Mucosa of stomach (tissue), 1 donor: ENCODE results near the gene TENT5C.
"Not testable (repeated sequence)": the region's sequence is repeated elsewhere in the genome, so short reads cannot be mapped to it uniquely, and the experiment has no call there.

ENCODE experiments used
- H3K27me3 ChIP-seq: one replicate; pipeline ENCODE4 v1.7.0; 2013; ENCODE audit warnings: mild to moderate bottlenecking, low read length; ENCODE audit not compliant: control insufficient read depth, insufficient read depth
- H3K36me3 ChIP-seq: one replicate; pipeline ENCODE4 v1.7.0; 2013; ENCODE audit warnings: low read length; ENCODE audit not compliant: control insufficient read depth, insufficient read depth
- H3K4me1 ChIP-seq: one replicate; pipeline ENCODE4 v1.7.0; 2013; ENCODE audit warnings: mild to moderate bottlenecking, low read length; ENCODE audit not compliant: control insufficient read depth, insufficient read depth
- H3K4me3 ChIP-seq: one replicate; pipeline ENCODE4 v1.7.0; 2013; ENCODE audit warnings: low read length
- H3K9ac ChIP-seq: one replicate; pipeline ENCODE4 v1.7.0; 2013; ENCODE audit warnings: mild to moderate bottlenecking, low read length, moderate library complexity
- H3K9me3 ChIP-seq: one replicate; pipeline ENCODE4 v1.7.0; 2013; ENCODE audit warnings: mild to moderate bottlenecking, low read length, moderate library complexity; ENCODE audit not compliant: control insufficient read depth
- donor health status: Pancreatic carcinoma.

The TENT5C gene

DNA sequence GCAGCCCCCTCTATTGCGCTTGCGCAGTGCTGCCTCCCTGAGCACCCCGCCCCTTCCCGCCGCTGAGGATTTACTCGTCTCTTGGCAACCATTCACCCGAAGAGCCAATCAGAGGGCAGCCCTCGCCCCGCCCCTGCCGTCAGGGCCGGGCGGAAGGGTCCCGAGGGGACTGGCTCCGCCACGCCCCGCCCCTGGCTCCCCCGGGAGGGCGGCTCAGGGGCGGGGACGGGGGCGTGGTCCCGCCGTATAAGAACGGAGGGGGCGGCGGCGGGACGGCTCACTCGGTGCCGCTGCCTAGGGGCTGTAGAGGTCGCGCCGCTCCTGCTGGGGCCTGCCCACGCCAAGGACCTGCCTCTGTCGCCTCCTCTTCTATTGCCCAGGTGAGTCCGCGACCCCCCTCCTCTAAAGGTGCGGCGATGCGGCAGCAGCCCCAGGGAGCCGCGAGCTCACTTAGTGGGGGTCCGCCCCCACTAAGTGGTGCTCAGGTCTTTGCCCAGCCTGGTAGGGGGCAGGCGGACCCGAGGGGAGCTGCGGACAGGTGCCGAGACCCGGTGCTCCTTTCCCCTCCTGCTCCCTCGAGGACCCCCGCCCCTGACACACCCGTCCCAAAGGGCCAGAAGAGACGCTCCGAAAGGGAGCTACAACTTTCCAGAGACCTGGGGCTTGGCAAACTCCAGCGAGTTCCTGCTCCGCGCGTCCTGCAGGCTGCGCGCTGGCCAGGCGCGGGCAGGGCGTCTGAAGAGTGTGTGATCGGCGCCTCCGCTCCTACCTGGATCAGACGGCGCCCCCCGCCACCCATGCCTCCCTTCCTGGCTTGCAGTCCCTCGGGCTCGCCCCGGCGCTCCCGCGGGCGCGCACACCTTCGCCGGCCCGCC is at the start of gene TENT5C:
Gene TENT5C, plus strand, starts transcription at position 275 of the 875 bp plus-strand sequence. CDS start 16,821 bp downstream, outside the sequence.
- no peaks in the 10 kb centered on the region for H3K9me3 ChIP-seq
- peak within 1 kb of the TSS; percentile 80 for H3K4me3 ChIP-seq
- no peaks in the 10 kb centered on the region for H3K36me3 ChIP-seq
- H3K9ac ChIP-seq: peak within 1 kb of the TSS; percentile 90
- peaks cover 30% of the 10 kb centered on the region for H3K4me1 ChIP-seq
- no peaks in the 10 kb centered on the region for H3K27me3 ChIP-seq

DNA sequence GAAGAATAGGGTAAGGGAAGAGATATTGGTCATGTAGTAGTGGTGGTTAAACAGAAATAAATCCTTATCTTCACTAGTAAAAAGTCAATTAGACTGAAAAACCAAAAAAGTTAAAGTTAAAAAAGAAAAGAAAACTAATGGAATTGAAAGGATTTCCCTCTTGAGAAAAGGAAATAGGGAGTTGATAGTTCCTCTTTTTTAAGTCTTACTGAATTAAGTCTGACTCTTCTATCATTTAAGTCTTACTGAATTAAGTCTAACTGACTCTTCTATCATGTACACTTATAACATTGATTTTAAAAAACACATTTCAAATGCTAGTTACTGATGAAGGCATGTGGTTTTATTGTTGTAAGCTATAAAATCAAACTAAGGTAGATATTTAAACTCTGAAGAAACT is 49.5 kb upstream of the TENT5C start:
- H3K36me3 ChIP-seq: no peaks in the 10 kb centered on the region
- H3K4me1 ChIP-seq: no peaks in the 10 kb centered on the region
- H3K9ac ChIP-seq: no peak overlapping the region
- no peaks in the 10 kb centered on the region for H3K9me3 ChIP-seq
- no peaks in the 10 kb centered on the region for H3K27me3 ChIP-seq
- no peak overlapping the region for H3K4me3 ChIP-seq

DNA sequence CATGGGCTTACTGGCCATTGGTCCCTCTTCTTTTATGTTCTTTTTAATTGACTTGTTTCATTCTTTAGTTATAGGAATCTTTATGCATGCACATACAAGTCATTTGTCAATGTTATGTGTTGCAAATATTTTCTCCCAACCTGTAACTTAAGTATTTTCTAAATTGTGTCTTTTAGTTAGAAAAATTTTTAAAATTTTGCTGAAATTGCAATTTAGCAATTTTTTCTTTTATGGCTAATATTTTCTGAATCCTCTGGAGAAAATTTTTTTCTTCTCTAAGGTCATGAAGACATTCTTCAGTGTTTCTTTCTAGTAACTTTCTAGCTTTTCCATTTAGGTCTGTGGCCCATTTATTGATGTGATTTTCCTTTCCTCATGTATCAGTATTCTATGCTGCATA is 48.9 kb upstream of the TENT5C start:
- no peaks in the 10 kb centered on the region for H3K9me3 ChIP-seq
- no peaks in the 10 kb centered on the region for H3K36me3 ChIP-seq
- peaks cover 6% of the 10 kb centered on the region for H3K4me1 ChIP-seq
- no peak overlapping the region for H3K4me3 ChIP-seq
- no peaks in the 10 kb centered on the region for H3K27me3 ChIP-seq
- no peak overlapping the region for H3K9ac ChIP-seq

DNA sequence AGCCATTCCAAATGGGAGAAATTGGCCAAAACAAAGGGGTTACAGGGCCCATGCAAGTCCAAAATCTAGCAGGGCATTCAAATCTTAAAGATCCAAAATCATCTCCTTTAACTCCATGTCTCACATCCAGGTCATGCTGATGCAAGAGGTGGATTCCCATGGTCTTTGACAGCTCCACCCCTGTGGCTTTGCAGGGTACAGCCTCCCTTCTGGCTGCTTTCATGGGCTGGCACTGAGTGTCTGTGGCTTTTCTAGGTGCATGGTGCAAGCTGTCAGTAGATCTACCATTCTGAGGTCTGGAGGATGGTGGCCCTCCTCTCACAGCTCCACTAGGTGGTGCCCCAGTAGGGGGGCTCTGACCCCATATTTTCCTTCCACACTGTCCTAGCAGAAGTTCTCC is 47.4 kb upstream of the TENT5C start:
- not testable (repeated sequence) for H3K27me3 ChIP-seq, H3K9me3 ChIP-seq, H3K4me3 ChIP-seq, H3K36me3 ChIP-seq, H3K9ac ChIP-seq
- peaks cover 18% of the 10 kb centered on the region for H3K4me1 ChIP-seq

DNA sequence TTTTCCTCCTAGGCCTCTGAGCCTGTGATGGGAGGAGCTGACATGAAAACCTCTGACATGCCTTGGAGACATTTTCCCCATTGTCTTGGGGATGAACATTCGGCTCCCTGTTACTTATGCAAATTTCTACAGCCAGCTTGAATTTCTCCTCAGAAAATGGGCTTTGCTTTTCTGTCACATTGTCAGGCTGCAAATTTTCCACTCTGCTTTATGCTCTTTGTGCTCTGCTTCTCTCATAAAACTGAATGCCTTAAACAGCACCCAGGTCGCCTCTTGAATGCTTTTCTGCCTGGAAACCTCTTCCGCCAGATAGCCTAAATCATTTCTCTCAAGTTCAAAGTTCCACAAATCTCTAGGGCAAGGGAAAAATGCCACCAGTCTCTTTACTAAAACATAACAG is 46.7 kb upstream of the TENT5C start:
- Histone ChIP-seq H3K9ac (no peak overlapping the region), H3K36me3 (no peaks in the 10 kb centered on the region), H3K27me3 (no peaks in the 10 kb centered on the region), H3K9me3 (no peaks in the 10 kb centered on the region), H3K4me3 (no peak overlapping the region), H3K4me1 (peaks cover 25% of the 10 kb centered on the region)

DNA sequence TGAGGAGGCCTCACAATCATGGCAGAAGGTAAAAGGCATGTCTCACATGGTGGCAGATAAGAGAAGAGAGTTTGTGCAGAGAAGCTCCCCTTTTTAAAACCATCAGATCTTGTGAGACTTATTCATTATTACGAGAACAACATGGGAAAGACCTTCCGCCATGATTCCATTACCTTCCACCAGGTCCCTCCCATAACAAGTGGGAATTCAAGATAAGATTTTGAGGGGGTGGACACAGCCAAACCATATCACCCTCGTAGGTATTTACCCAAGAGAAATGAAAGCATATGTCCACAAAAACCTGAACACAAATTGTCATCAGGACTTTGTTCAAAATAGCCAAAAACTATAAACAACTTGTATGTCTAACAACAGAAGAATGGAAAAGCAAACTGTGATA is 45.9 kb upstream of the TENT5C start:
- Histone ChIP-seq H3K4me3 (no peak overlapping the region), H3K4me1 (peaks cover 33% of the 10 kb centered on the region), H3K36me3 (no peaks in the 10 kb centered on the region), H3K27me3 (no peaks in the 10 kb centered on the region), H3K9ac (no peak overlapping the region), H3K9me3 (no peaks in the 10 kb centered on the region)

DNA sequence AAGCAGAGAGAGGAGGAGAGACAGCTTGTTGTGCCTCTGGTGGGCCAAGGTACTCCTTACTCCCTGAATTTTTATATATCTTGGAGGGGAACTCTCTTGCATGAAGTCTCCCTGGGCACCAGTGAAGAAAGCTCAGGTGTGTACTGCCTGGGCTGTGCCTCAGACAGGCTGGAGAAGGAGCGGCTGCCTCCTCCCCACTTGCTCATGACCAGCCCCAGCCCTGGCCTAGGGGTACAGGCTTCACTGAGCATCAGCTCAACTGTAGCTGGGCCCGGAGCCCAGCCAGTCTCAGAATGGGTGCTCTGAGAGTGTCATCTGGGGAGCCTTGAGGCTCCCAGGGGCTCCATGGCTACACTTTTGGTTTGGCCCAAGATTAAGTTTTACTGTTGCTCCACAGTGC is 44.8 kb upstream of the TENT5C start:
- Histone ChIP-seq H3K27me3 (no peaks in the 10 kb centered on the region), H3K4me3 (no peak overlapping the region), H3K9me3 (no peaks in the 10 kb centered on the region), H3K4me1 (peaks cover 35% of the 10 kb centered on the region), H3K36me3 (no peaks in the 10 kb centered on the region), H3K9ac (no peak overlapping the region)

DNA sequence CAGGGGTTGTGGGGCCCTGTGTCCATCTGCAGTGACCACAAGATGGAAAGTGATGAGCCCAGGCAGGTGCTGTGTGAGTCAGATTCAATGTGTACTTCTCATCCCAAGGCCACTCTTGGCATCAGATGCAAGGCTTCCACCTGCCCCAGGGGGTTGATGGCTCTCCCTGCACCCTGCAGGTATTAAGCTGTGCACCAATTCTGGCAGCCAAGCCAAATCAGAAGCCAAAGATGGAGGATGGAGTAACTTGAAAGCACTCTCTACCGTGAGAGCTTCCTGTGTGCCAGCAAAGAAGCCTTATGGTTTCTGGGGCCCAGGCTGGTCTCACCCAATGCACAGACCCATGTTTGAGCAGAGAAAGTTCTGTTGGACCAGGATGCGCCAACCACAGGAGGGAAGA is 44.3 kb upstream of the TENT5C start:
- no peak overlapping the region for H3K4me3 ChIP-seq
- no peak overlapping the region for H3K9ac ChIP-seq
- no peaks in the 10 kb centered on the region for H3K36me3 ChIP-seq
- H3K27me3 ChIP-seq: no peaks in the 10 kb centered on the region
- peaks cover 35% of the 10 kb centered on the region for H3K4me1 ChIP-seq
- no peaks in the 10 kb centered on the region for H3K9me3 ChIP-seq

DNA sequence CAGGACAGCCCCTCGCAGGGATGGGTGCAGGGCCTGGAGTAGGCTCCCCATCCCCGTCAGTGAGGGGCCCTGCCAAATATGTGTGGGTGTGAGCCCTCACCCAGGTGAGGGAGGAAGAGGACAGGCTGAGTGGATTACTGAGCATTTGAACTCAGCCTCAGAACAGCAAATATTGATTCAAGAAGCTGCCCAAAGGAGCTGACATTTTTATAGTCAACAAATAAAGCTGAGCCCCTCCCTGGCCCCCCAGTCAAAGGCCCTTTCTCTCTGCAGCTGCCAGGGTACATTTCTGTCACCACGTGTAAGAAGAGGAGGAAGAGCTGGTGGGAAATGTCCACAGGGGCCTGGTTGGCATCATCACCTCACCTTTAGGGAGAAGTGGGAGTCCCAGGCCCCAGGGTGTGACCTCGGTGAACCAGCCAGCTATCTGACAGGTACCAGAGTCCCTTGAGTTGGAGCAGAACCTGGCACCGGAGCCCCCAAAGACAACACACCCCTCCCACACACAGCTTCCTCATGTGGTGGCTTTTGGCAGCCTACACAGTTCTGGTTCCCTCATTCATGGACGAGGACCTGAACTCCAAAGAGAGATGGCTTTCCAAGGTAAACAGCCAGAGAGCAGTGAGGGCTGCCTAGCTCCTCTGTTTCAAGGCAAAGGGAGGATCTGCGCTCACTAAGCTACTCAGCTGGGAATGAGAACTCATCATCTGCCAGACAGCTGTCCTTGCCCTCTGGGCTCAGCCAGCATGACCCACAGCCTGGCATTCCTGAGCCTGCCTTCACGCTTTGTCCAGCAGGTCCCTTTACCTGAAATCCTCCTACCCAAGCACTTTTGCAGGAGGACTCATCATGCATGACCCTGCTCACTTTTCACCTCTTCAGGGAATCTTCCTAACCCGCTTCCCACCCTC is 43.0 kb upstream of the TENT5C start:
- H3K9ac ChIP-seq: no peak overlapping the region
- H3K4me3 ChIP-seq: no peak overlapping the region
- H3K27me3 ChIP-seq: no peaks in the 10 kb centered on the region
- H3K4me1 ChIP-seq: peaks cover 35% of the 10 kb centered on the region
- H3K9me3 ChIP-seq: no peaks in the 10 kb centered on the region
- no peaks in the 10 kb centered on the region for H3K36me3 ChIP-seq

DNA sequence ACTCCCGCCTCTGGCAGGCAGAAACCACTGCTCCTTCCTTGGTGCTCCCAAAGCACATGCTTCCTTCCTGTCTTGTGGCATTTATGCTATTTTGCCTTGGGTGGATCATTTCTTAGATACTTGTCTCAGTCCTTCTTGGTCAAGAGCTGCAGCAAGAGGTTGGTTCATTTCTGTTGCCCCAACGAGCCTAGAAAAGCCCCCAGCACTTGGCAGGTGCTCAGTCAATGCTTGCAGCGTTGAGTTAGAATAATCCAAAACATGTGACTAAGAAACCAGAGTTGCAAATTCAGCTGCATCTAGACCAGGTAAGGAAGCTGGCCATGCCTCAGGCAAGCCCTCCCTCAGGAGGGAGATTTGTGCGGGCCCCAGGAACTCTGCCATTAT is 42.4 kb upstream of the TENT5C start:
- Histone ChIP-seq H3K4me3 (no peak overlapping the region), H3K9ac (no peak overlapping the region)

DNA sequence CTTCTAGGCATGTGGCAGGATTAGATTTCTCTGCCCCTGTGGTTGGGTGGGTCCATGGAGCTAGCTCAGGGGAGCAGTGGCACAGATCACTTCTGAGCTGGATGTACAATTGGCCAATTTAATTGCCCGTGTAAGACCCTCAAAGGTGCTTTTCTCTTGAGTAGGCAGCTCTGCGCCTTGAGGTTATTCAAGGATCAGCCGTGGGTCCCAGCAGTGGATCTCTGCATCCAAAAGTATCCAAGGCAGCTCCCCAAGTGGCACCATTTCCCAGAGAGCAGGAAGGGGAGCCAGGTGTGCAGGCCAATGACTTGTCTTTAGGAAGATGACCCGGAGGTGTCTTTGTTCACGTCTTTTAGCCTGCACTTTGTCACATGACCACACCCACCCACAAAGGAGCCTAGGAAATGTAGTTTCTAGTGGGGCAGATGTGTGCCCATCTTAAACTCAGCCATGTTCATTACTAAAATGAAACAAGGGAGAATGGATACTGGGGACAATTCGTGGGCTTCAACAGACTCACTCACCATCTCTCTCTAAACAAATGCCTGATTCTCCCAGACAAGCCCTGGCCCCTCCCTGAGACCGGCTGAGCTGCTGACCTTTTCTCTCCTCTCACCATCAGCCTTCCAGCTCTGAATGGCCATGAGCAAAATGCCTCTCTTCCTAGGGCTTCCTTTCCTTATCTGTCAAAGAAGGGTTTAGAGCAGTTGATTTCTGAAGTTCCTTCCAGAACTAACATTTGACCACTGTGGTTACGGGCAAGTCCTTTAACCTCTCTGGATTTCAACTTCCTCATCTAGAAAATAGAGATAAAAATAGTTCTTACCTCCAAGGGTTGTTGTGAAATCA is 41.4 kb upstream of the TENT5C start:
- H3K4me1 ChIP-seq: peaks cover 35% of the 10 kb centered on the region
- H3K9me3 ChIP-seq: no peaks in the 10 kb centered on the region
- H3K9ac ChIP-seq: no peak overlapping the region
- no peaks in the 10 kb centered on the region for H3K36me3 ChIP-seq
- H3K27me3 ChIP-seq: no peaks in the 10 kb centered on the region
- no peak overlapping the region for H3K4me3 ChIP-seq

More for the DNA sequence above, 42.4 kb upstream of the TENT5C start:
- Histone ChIP-seq H3K36me3 (no peaks in the 10 kb centered on the region), H3K27me3 (no peaks in the 10 kb centered on the region), H3K4me1 (peaks cover 35% of the 10 kb centered on the region), H3K9me3 (no peaks in the 10 kb centered on the region)
